ENCODE results near the gene ZNF319.
"Not testable (repeated sequence)": the region's sequence is repeated elsewhere in the genome, so short reads cannot be mapped to it uniquely, and the experiment has no call there.

The ZNF319 gene

DNA sequence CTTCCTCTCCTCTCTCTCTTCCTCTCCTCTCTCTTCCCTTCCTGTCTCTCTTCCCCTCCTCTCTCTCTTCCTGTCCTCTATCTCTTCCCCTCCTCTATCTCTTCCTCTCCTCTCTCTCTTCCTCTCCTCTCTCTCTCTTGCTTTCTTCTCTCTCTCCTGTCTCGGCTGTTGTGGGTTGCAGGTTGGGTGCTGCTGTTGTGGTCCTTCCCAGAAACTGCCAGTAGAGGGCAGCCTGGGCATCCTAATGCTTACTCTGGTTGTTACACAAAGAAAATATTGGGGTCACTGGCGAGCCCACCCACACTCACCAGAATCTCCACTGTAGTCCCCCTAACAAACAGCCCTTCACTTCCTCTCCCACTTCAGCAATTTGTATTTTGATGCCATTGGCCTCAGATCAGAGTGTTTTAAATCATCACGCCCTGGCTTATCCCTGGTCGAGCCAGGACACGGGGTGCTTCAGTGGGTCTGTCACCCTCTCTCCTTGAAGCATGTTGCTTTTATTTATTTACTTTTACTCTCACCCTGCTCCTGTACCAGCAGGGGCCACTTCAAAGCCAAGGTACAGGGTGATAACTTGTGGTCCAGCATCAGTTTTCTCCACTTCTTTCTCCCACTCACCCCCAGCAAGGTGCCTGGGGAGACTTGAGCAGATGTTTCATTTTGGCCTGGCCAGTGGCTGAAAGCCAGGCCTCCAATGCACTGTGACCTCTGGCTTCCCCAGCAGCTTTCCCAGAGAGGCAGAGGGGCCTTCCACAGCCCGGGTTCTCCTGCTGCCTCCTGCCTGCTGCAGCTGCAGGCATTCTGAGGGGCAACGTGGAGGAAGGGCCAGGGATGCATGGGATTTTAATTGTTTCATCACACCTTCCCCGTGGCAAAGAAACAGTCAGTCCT lies 20.4 kb upstream of the ZNF319 start:
- DNase-seq = no peak

DNA sequence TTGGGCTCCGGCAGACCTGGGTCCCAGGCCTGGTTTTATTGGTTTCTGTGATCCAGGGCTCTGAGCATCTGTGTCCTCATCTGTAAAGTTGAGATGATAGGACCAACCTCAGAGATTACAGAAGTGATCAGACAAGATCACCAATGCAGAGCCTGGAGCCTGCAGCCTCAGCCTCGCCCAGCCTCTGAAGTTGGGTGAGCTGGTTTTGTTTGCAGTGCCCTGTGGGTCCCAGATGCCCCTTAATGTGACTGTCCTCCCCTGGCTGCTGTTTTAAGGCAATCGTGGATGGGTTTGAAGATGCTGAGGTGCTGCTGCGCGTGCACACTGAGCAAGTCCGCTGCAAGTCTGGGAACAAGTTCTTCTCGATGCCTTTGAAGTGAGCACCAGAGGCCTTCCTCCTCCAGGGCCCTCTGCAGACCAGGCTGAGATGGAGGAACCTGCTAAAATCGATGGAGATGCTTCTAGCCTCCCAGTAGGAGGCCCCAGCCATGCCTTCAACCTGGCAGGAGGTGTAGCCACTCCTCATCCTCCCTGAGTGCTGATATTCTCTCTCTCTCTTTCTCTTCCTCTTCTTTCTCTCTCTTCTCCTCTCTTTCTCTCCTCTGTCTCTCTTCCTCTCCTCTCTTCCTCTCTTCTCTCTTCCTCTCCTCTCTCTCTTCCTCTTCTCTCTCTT lies 19.5 kb upstream of the ZNF319 start:
- no peak for DNase-seq

DNA sequence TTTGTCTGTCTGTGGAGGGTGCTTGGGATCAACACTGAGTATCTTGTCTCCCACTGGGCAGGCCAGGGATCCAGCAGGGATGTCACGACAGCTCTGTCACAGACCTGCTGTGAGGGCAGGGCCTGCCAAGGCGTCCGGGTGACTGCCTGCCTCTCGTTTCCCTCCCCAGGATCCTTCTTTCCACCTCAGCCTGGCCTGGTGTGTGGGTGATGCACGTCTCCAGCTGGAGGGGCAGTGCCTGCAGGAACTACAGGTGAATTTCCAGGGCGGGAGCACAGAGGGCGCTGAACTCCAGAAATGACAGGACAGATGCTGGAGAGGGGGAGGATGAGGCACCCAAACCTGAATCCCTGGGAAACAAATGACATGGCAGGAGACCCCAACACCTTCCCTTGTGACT lies 18.3 kb upstream of the ZNF319 start:
- DNase-seq = no peak

DNA sequence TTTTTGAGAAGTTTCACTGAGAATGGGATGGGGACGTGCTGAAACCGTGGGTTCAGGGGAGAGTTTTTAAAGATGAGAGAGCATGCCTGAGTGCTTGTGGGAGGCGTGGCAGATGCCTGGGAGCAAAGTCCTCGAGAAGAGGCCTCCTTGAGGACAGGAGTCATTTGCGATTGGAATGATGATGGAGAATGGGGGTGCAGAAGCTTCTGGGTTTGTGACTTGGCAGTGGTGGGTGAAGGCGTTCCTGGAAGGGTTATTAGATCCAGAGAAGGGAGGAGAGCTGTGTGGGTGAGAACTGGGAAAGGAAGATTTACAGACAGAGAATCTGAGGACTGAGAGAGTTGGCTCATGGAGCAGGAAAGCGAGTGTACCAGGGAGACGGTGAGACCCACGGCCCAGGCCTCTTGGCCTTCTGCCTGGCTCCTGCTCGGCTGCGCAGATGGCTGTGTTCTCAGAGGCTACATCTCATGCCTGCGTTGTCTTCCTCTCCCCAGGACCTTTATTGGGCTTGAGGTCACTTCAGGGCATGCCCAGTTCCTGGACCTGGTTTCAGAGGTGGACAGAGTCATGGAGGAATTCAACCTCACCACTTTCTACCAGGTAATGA lies 16.5 kb upstream of the ZNF319 start:
- DNase-seq = no peak

DNA sequence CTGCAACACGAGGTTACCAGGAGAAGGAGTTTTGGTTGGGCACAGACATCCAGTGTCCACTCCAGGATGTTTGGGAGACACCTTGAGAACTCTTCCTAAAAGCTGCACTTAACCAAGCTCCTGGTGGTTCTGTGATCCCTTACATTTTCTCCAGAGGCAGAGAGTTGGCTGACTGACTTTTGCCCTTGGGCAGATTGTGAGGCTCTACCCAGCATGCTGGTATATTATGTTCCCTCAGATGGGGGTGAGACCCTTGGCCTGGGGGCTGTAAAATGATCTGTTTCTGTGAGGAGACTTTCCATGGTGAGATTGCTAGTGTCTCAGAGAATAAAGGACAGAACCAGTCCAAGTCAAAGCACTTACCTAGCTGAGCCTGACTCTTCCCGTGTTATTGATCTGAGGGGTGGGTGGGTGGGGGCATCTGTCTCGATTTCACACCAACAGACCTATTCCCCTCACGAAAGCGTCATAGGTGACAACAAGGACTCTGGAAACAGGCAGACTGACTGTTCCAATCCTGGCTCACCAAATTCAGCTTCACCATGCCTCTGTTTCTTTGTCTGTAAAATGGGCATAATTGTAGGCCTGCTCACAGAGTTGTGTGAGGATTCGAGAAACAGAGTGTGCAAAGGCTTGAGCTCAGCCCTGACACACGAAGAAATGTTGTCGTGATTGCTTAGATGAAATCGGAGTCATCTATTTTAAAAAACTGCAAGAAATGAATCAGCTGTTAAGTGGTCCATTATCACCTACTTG lies 12.9 kb upstream of the ZNF319 start:
- DNase-seq = no peak

DNA sequence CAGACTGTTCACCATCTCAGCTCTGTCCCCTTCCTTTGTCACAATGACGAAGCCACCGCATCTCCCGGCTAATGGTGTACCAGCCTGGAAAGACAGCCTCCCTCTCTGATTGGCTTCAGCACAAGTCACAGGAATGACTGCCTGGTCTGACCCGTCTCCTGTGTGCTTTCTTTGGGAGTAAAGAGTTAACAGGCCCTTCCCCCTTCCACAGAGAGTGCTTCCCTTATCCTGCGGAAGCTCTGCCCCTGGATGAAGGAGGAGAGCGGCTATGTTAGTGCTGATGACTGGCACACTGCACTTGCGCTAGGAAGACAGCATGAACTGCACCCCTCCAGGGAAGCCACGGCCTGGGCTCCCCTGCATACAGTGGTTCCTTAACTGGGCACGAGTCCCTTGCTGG lies 12.0 kb upstream of the ZNF319 start:
- DNase-seq = no peak

DNA sequence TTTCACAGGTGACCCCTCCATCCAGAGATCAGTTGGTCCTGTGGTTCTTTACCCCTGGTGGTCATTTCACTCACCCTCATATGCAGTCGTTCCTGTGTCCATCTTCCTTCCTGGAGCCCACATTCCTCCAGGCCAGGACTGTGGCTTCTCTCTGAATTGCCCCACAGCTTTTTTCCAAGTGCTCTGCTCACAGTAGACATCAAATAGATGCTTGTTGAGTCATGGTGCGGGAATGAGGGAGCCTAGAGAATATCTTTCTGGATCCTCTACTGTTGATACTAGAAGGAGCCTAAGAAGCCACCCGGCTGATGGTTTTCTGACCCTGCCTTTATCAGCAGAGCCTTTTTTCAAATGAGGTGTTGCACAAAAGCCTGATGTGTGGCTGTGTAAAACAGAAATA lies 11.2 kb upstream of the ZNF319 start:
- no peak for DNase-seq

DNA sequence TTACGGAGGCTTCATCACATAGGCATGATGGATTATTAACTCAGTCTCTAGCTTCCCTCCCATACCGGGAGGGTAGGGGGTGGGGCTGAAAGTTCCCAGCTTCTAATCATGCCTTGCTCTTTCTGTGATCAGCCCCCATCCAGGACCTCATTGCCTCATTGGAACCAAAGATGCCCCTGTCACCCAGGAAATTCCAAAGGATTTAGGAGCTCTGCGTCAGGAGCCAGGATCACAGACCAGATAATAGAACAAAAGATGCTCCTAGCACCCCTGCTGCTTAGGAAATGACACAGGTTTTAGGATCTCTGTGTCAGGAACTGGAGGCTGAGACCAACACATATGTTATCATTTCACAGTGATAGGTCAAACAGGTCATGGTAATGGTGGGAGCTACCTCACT lies 10.4 kb upstream of the ZNF319 start:
- no peak for DNase-seq

DNA sequence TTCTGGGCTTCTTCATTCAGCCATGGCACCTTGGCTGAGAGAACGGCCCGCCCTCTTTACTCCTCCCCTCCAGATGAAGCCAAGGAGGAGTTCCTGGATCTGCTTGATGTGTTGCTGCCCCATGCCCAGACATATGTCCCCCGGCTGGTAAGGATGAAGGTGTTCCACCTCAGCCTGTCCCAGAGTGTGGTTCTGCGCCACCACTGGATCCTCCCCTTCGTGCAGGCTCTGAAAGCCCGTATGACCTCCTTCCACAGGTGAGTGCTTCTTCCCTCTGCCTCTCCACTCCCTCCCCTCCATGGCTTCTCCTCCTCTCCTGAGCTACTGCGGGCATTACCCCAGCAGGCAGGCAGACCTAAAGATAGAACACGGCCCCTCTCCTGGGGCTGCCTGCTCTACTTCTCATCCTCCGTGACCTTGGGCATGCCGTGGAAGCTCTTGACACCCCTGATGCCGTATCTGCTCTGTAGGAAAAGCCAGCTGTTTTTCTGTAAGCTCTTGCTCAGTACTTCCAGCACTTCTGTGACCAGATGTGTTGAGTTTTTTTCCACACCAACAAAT lies 9.5 kb upstream of the ZNF319 start:
- no peak for DNase-seq

DNA sequence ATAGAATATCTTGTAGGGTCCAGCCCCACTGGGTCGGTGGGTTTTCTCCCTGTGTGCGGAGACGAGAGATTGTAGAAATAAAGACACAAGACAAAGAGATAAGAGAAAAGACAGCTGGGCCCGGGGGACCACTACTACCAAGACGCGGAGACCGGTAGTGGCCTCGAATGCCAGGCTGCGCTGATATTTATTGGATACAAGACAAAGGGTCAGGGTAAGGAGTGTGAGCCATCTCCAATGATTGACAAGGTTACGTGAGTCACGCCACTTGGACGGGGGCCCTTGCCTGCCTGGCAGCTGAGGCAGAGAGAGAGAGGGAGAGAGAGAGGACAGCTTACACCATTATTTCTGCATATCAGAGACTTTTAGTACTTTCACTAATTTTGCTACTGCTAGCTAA lies 4.3 kb upstream of the ZNF319 start:
- DNase-seq = not testable (repeated sequence)

DNA sequence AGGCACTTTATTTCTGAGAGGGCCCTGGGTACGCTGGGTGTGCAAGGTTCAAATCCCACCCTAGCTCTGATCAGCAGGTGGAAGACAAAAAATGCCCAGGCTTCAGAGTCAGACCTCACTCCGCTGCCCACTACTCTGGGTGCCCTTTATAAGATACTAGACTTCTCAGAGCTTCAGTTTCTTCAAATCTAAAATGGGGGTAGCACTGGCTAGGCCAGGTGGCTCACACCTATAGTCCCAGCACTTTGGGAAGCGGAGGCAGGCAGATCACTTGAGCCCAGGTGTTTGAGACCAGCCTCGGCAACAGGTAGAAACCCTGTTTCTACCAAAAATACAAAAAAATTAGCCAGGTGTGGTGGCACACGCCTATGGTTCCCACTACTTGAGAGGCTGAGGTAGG lies 2.5 kb upstream of the ZNF319 start:
- no peak for DNase-seq

DNA sequence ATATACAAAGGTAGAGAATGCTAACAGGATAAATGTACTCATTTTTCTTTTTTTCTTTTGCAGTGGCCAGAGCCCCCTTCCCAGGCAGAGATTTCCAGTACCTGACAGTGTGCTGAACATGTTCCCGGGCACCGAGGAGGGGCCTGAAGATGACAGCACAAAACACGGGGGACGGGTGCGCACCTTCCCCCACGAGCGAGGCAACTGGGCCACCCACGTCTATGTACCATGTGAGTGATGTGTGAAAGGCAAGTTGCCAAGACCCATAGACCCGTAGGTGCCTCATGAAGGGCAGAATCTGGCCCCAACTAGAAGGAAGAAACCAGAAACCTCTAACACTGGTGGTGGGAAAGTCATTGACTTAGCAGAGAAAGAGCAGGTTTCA lies 1.9 kb upstream of the ZNF319 start:
- no peak for DNase-seq

DNA sequence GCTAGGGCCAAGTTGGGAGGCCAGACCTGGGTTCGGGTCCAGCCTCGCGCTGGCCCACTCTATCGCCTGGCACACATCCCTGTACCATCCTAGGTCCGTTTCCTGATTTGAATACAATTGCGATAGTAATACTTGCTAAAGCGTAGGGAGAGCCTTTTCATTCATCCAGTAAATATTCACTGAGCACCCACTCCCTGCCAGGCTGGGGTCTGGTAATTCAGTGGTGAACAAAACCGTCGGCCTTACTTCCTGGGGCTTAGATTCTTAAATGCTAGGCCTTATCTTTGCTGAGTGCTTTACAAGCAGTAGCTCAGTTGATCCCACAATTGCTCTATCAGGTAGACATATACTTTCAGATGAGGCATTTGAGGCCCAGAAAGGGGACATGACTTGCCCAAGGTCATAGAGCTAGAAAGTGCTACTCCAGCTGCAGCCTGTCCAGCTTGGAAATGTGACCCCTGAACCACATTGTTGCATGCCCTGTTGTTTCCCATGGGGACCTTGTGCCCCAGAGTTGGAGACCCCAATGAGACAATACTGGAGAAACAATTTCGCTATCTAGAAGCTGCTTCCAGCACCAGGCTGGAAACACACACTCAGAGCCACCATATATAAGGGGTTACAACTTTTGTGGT lies 1.4 kb upstream of the ZNF319 start:
- DNase-seq = no peak

DNA sequence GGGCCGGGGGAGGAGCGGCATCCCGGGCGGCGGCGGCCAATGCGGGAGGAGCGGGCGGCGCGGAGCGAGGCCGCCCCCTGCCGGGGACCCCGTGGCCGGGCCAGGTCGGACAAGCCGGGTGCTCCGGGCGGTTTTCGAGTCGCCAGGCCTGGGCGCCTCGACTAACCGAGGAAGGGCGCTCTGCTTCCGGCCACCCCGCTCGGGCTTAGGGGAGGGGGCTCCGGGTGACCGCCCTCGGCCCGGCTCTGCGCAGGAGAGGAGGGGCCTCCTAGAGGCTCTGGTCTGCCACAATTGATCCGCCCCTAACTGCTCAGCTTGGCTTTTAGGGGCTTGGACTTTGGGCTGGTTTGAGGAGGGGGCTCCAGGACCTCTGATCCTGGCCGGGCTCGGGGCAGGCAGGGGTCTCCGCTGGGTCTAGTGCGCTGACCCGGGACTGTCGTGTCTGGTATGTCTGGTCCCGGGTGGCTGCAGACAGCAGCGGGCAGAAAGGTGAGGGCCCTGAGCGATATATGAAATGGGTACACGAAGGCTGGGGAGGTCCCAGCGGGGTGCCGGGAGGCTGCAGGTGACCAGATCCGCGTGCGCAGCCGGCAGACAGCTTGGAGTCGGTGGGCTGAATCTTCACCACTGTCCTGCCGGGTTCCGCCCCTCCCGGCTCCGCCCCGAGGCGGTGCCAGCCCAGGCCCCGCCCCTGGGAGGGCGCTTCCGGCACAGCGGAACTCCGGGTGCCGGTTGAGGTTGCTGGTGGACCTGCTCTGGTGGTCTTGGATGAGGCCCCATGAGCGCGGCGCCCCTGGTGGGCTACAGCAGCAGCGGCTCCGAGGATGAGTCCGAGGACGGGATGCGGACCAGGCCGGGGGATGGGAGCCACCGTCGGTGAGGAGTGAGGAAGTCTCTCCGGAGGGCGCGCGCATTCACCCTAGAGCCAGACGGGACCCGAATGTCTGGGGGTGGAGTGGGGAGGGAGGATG lies 519 bp upstream of the ZNF319 start, which contains the start of gene USB1:
Gene USB1, plus strand, starts transcription at position 702 of the 971 bp plus-strand sequence. Its CDS starts 77 bp downstream, at position 779.
- DNase-seq = no peak

DNA sequence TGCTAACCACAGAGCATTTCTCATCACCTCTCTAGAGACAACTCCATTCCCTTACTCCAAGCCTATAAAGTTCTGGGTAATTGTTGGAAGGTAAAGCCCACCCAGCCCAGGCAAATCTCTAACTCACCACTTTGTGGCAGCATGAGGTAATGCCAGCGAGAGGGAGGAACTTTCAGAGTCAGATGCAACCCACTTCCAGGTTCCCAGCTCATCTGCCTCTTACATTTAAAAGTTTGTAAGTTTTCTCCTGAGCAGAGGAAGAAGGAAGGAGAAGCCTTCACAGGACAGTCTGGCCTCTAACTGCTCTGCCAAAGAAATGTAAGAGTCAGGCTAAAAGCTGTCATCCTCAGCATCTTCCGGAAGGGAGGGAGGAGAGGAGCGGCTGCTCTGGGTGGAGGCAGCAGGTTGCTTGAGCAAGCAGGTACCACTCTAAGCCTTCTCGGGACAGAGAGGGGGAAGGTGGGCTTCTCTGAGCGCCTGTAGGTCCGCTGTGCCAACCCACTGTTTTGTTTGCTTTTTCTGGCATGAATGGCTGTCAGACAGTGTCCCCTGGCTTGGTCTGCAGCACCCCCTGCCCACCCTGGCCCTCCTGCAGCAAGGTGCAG lies 1.0 kb downstream of the ZNF319 start:
- DNase-seq = no peak

DNA sequence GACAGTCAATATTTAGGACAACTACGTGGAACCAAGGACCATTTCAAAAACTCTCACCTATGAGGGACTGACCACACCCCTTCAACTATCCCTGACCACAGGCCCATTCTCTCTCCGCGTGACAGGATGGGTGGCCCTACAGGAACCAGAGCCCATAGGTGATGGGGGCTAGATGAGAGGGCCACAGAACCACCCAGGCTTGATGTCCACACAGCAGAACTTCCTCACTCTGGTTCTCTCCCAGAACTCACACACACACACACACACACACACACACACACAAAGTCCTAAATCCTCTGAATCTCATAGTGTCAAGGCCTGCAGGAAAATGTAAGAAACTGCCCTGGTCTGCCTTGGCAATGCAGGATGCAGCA lies 1.5 kb downstream of the ZNF319 start:
- DNase-seq = no peak

DNA sequence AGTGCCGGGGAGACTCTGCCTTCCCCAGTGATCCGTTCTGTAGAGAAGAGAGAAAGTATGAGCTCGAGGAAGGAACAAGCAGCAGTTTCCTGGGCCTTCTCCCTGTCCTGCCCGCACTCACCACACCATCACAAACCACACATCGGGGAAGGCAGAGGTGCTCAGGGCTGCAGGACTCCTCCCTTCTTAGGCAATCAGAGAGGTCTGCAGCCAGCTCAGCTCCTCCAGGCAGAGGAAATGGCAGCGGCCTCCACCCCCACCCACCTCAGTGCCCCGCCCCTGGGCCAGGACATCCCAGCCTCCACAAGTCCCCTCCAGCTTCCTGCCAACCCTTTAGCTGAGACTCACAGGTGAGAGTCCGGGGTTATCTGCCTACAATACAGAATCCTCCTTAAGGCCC lies 2.0 kb downstream of the ZNF319 start:
- DNase-seq = no peak

DNA sequence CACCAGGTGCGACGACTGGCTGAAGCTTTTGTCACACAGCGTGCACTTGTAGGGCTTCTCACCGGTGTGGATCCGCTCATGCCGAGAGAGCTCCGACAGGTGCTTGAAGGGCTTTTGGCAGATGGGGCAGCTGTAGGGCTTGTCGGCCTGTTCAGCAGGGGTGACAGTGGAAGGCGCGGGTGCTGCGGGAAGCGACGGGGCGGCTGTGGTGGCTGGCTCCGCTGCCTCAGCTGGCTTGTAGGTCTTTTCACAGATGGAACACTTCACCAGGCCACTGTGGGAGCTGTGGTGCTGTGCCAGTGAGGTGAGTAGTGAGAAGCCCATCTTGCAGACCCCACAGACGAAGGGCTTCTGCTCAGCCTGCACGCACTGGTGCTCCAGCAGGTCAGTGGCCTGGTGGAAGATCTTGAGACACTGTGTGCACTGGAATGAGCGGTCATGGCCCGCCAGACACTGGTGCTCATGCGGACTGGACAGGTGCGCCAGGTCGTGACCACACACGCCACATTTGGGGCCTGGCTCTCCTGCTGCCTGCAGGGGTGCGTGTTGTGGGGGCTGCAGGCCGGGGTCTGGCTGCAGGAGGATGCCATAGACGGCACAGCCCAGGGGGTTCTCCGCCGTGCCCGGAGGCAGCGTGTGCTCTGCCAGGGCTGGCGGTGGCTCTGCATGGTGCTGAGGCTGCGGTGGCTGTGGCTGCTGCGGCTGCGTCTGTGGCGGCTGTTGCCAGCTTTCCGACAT lies 2.8 kb downstream of the ZNF319 start:
- no peak for DNase-seq

DNA sequence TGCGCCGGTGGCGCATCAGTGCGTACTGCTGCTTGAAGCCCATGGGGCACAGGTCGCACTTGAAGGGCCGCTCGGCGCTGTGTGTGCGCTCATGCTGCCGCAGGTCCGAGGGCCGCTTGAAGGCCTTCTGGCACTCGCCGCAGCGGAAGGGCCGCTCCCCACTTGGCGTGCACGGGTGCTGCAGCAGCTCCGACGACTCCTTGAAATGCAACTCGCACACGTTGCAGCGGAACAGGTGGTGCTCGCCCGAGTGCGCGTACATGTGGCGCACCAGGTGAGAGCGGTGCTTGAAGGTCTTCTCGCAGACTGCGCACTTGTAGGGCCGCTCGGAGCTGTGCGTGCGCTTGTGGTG lies 3.3 kb downstream of the ZNF319 start:
- DNase-seq = no peak

All from NCI-H1417 treated with DMSO at 0.1 percent for 48 hours (cell line).